GM23338 (cell line): ENCODE measurements around the gene PTGR3. TPM values are rescaled to one million over a fixed set of nuclear protein-coding genes. Genes with fewer than 3 reads are reported as not detected.

Experiments
- ATAC-seq: fragments of 200-7000 bp; cut with Tn5 transposase; 3 replicates; pipeline ENCODE4 v1.9.1; 2020
- DNase-seq: peaks from one replicate; pipeline ENCODE4 v3.0.0-alpha.2; 2015; ENCODE audit warnings: low spot score
- H2AFZ ChIP-seq: fragments of 200-600 bp; sonication (generic); 2 replicates; pipeline ENCODE4 v1.8.0; 2016; ENCODE audit warnings: antibody characterized with exemption, mild to moderate bottlenecking, moderate library complexity
- H3F3A ChIP-seq: fragments of 200-600 bp; sonication (generic); replicated peaks from 2 replicates; pipeline ENCODE4 v1.8.0; 2017; ENCODE audit warnings: antibody characterized with exemption, mixed run types, low read depth
- H3K27ac ChIP-seq: fragments of 200-600 bp; sonication (generic); 2 replicates; pipeline ENCODE4 v1.6.1; 2016; ENCODE audit warnings: low read depth
- H3K27me3 ChIP-seq: fragments of 200-600 bp; sonication (generic); 2 replicates; pipeline ENCODE4 v1.8.0; 2016; ENCODE audit warnings: mild to moderate bottlenecking, mixed run types, moderate library complexity; ENCODE audit not compliant: insufficient read depth
- H3K36me3 ChIP-seq: fragments of 200-600 bp; sonication (generic); 2 replicates; pipeline ENCODE4 v1.8.0; 2016; ENCODE audit warnings: mild to moderate bottlenecking; ENCODE audit not compliant: insufficient read depth
- H3K4me1 ChIP-seq: fragments of 200-600 bp; sonication (generic); 2 replicates; pipeline ENCODE4 v1.8.0; 2016; ENCODE audit warnings: mild to moderate bottlenecking, moderate library complexity; ENCODE audit not compliant: insufficient read depth
- H3K4me2 ChIP-seq: fragments of 200-600 bp; sonication (generic); 2 replicates; pipeline ENCODE4 v1.7.1; 2017; ENCODE audit warnings: mixed run types
- H3K4me3 ChIP-seq: fragments of 200-600 bp; sonication (generic); 2 replicates; pipeline ENCODE4 v1.6.1; 2016; ENCODE audit warnings: mixed run types
- H3K79me2 ChIP-seq: fragments of 200-600 bp; sonication (generic); replicated peaks from 2 replicates; pipeline ENCODE4 v1.8.0; 2017; ENCODE audit warnings: mild to moderate bottlenecking; ENCODE audit not compliant: insufficient read depth
- H3K9me2 ChIP-seq: fragments of 200-600 bp; sonication (generic); 2 replicates; pipeline ENCODE4 v1.8.0; 2017; ENCODE audit not compliant: insufficient read depth
- H4K20me1 ChIP-seq: fragments of 200-600 bp; sonication (generic); replicated peaks from 2 replicates; pipeline ENCODE4 v1.8.0; 2017; ENCODE audit warnings: mild to moderate bottlenecking; ENCODE audit not compliant: insufficient read depth
- H3K27ac Mint-ChIP-seq: 2 replicates; pipeline ENCODE4 v1.8.0; 2020; ENCODE audit warnings: inconsistent platforms, mild to moderate bottlenecking, moderate library complexity, mixed read lengths
- H3K27me3 Mint-ChIP-seq: 3 replicates; pipeline ENCODE4 v1.8.0; 2022; ENCODE audit warnings: low read depth, mild to moderate bottlenecking, moderate library complexity, mixed read lengths, inconsistent platforms; ENCODE audit not compliant: insufficient read depth, poor library complexity
- H3K36me3 Mint-ChIP-seq: 3 replicates; pipeline ENCODE4 v1.8.0; 2021; ENCODE audit warnings: low read depth, mild to moderate bottlenecking, inconsistent platforms, moderate library complexity, mixed read lengths
- H3K4me1 Mint-ChIP-seq: 3 replicates; pipeline ENCODE4 v1.8.0; 2020; ENCODE audit warnings: mild to moderate bottlenecking, inconsistent platforms, mixed read lengths
- H3K4me3 Mint-ChIP-seq: 3 replicates; pipeline ENCODE4 v1.8.0; 2021; ENCODE audit warnings: moderate library complexity, mild to moderate bottlenecking, inconsistent platforms, mixed read lengths
- H3K9me3 Mint-ChIP-seq: 3 replicates; pipeline ENCODE4 v1.8.0; 2020; ENCODE audit warnings: moderate library complexity, mild to moderate bottlenecking, inconsistent platforms, mixed read lengths
- CREB1 ChIP-seq: fragments of 250-450 bp; sonication (Bioruptor Pico); IDR thresholded peaks from 2 replicates; pipeline ENCODE4 v1.5.0; 2020; ENCODE audit warnings: low read depth, mild to moderate bottlenecking, moderate library complexity
- CTCF ChIP-seq, 2 experiments: fragments of 200-600 bp in 1 of 2; sonication (generic) in 1 of 2; conservative IDR thresholded peaks; 2 replicates each; pipeline versions ENCODE4 v1.5.1 to v1.6.1; 2016 to 2017; ENCODE audit warnings: antibody characterized with exemption in 2 of 2, low read depth in 2 of 2, mild to moderate bottlenecking in 2 of 2, moderate library complexity in 1 of 2
- EZH2 ChIP-seq: fragments of 200-600 bp; sonication (generic); IDR thresholded peaks from one replicate; pipeline ENCODE4 v1.8.0; 2017; ENCODE audit warnings: antibody characterized with exemption, mild to moderate bottlenecking, low read depth; ENCODE audit not compliant: unreplicated experiment
- EZH2phosphoT487 ChIP-seq: fragments of 200-600 bp; sonication (generic); IDR thresholded peaks from one replicate; pipeline ENCODE4 v1.8.1; 2018; ENCODE audit warnings: antibody characterized with exemption; ENCODE audit not compliant: unreplicated experiment
- NANOG ChIP-seq: IDR thresholded peaks from 2 replicates; pipeline ENCODE4 v1.6.1; 2016; ENCODE audit warnings: antibody characterized with exemption, borderline replicate concordance
- POLR2AphosphoS5 ChIP-seq: IDR thresholded peaks from 2 replicates; pipeline ENCODE4 v1.6.1; 2016; ENCODE audit warnings: antibody characterized with exemption, low read depth
- ZNF114 ChIP-seq: fragments of 250-450 bp; sonication (Bioruptor Pico); IDR thresholded peaks from 2 replicates; pipeline ENCODE4 v1.5.0; 2020; ENCODE audit warnings: mild to moderate bottlenecking, moderate library complexity
- polyA plus RNA-seq: library from polyadenylated mRNA; unstranded; fragments of >200 nt; fragmentation: Nextera tagmentation; extraction: Ambion mirVana; gene quantifications from 2 replicates; pipeline ENCODE4 v1.2.1, GENCODE V29; 2016
- total RNA-seq: library from RNA; depleted of rRNA; stranded (reverse); fragments of >200 nt; shearing (Covaris generic); gene quantifications from 2 replicates; pipeline ENCODE4 v1.2.3, GENCODE V29; 2014
- TF ChIP-seq, protein P1 (sequence below): fragments of 250-450 bp; sonication (Bioruptor Pico); IDR thresholded peaks from 2 replicates; pipeline ENCODE4 v1.5.0; 2020; ENCODE audit warnings: mild to moderate bottlenecking, moderate library complexity
- TF ChIP-seq, protein P2 (sequence below): IDR thresholded peaks from 2 replicates; pipeline ENCODE4 v1.6.1; 2016; ENCODE audit warnings: antibody characterized with exemption

The PTGR3 gene
- total and polyA plus RNA-seq, 2 experiments from 2014 or later = 0.84 to 1.5 TPM

- Mint-ChIP-seq H3K4me1 (peaks cover 16% of the 10 kb centered on the region), H3K4me3 (no peak overlapping the region), H3K9me3 (no peaks in the 10 kb centered on the region), H3K27me3 (peaks cover 36% of the 10 kb centered on the region), H3K27ac (no peak overlapping the region), H3K36me3 (no peaks in the 10 kb centered on the region)
- peaks cover 19% of the 10 kb centered on the region for H4K20me1 ChIP-seq
- H3K36me3 ChIP-seq = no peaks in the 10 kb centered on the region
- no peaks in the 10 kb centered on the region for H3K79me2 ChIP-seq
- peaks cover 45% of the 10 kb centered on the region for H3K27me3 ChIP-seq
- DNase-seq (no peak), ATAC-seq (no peak)
- H3F3A ChIP-seq = no peaks in the 10 kb centered on the region
- H3K4me3 ChIP-seq = no peak overlapping the region
- no peaks in the 10 kb centered on the region for H3K9me2 ChIP-seq
- H2AFZ ChIP-seq = no peak overlapping the region
- H3K4me2 ChIP-seq = no peak overlapping the region
- H3K27ac ChIP-seq = no peak overlapping the region
- TF ChIP-seq EZH2phosphoT487 (no peak), POLR2AphosphoS5 (no peak), ZNF114 (CRISPR knock-in tag) (no peak)
- peaks cover 10% of the 10 kb centered on the region for H3K4me1 ChIP-seq
These were observed 8.2 kb downstream of the PTGR3 start for GRCh38 chr18:75200605-75201280.

DNA sequence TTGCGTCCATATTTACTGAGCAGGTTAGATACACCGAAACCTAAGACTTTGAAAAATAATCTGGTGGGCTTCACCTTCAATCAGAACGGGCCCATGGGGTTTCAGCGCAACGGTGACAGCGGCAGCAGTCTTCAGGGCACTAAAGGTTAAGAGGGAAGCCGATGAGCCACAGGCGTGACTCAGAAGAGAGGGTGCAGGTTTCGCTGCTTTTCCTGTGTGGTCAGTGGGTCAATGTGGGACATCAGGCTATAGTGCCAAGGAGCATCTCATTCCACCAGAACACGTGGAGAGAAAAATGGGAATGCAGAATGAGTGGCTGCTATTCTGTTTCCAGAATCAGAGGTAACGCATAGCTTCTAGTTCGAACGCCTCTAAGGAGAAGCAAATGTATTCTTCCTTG is 8.9 kb downstream of the PTGR3 start:
- H3K9me3 Mint-ChIP-seq = no peaks in the 10 kb centered on the region
- Histone ChIP-seq H3K27ac (no peak overlapping the region), H3K4me3 (no peak overlapping the region), H4K20me1 (peaks cover 15% of the 10 kb centered on the region), H3K9me2 (no peaks in the 10 kb centered on the region), H3K79me2 (no peaks in the 10 kb centered on the region), H3K36me3 (no peaks in the 10 kb centered on the region), H3F3A (no peaks in the 10 kb centered on the region), H3K4me1 (peaks cover 4% of the 10 kb centered on the region; the same call in 1 of the 2 replicates), H2AFZ (no peak overlapping the region), H3K27me3 (peaks cover 38% of the 10 kb centered on the region), H3K4me2 (no peak overlapping the region)
- ATAC-seq = no peak
- no peak overlapping the region for H3K4me3 Mint-ChIP-seq
- no peak overlapping the region for H3K27ac Mint-ChIP-seq
- peaks cover 9% of the 10 kb centered on the region; the same call in 2 of the 3 replicates for H3K4me1 Mint-ChIP-seq
- H3K27me3 Mint-ChIP-seq = peaks cover 29% of the 10 kb centered on the region
- no peaks in the 10 kb centered on the region for H3K36me3 Mint-ChIP-seq
- no peak for DNase-seq
- TF ChIP-seq, protein P1, sequence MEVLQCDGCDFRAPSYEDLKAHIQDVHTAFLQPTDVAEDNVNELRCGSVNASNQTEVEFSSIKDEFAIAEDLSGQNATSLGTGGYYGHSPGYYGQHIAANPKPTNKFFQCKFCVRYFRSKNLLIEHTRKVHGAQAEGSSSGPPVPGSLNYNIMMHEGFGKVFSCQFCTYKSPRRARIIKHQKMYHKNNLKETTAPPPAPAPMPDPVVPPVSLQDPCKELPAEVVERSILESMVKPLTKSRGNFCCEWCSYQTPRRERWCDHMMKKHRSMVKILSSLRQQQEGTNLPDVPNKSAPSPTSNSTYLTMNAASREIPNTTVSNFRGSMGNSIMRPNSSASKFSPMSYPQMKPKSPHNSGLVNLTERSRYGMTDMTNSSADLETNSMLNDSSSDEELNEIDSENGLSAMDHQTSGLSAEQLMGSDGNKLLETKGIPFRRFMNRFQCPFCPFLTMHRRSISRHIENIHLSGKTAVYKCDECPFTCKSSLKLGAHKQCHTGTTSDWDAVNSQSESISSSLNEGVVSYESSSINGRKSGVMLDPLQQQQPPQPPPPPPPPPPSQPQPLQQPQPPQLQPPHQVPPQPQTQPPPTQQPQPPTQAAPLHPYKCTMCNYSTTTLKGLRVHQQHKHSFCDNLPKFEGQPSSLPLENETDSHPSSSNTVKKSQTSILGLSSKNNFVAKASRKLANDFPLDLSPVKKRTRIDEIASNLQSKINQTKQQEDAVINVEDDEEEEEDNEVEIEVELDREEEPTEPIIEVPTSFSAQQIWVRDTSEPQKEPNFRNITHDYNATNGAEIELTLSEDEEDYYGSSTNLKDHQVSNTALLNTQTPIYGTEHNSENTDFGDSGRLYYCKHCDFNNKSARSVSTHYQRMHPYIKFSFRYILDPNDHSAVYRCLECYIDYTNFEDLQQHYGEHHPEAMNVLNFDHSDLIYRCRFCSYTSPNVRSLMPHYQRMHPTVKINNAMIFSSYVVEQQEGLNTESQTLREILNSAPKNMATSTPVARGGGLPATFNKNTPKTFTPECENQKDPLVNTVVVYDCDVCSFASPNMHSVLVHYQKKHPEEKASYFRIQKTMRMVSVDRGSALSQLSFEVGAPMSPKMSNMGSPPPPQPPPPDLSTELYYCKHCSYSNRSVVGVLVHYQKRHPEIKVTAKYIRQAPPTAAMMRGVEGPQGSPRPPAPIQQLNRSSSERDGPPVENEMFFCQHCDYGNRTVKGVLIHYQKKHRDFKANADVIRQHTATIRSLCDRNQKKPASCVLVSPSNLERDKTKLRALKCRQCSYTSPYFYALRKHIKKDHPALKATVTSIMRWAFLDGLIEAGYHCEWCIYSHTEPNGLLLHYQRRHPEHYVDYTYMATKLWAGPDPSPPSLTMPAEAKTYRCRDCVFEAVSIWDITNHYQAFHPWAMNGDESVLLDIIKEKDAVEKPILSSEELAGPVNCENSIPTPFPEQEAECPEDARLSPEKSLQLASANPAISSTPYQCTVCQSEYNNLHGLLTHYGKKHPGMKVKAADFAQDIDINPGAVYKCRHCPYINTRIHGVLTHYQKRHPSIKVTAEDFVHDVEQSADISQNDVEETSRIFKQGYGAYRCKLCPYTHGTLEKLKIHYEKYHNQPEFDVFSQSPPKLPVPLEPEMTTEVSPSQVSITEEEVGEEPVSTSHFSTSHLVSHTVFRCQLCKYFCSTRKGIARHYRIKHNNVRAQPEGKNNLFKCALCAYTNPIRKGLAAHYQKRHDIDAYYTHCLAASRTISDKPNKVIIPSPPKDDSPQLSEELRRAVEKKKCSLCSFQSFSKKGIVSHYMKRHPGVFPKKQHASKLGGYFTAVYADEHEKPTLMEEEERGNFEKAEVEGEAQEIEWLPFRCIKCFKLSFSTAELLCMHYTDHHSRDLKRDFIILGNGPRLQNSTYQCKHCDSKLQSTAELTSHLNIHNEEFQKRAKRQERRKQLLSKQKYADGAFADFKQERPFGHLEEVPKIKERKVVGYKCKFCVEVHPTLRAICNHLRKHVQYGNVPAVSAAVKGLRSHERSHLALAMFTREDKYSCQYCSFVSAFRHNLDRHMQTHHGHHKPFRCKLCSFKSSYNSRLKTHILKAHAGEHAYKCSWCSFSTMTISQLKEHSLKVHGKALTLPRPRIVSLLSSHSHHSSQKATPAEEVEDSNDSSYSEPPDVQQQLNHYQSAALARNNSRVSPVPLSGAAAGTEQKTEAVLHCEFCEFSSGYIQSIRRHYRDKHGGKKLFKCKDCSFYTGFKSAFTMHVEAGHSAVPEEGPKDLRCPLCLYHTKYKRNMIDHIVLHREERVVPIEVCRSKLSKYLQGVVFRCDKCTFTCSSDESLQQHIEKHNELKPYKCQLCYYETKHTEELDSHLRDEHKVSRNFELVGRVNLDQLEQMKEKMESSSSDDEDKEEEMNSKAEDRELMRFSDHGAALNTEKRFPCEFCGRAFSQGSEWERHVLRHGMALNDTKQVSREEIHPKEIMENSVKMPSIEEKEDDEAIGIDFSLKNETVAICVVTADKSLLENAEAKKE (CRISPR knock-in tag) = no peak
- TF ChIP-seq CREB1 (no peak), EZH2 (no peak), EZH2phosphoT487 (no peak), CTCF (conservative IDR thresholded peaks at IDR 0.05; ENCODE audit: low read depth in 2 of 2) (no peak), NANOG (no peak)
- TF ChIP-seq, protein P2, sequence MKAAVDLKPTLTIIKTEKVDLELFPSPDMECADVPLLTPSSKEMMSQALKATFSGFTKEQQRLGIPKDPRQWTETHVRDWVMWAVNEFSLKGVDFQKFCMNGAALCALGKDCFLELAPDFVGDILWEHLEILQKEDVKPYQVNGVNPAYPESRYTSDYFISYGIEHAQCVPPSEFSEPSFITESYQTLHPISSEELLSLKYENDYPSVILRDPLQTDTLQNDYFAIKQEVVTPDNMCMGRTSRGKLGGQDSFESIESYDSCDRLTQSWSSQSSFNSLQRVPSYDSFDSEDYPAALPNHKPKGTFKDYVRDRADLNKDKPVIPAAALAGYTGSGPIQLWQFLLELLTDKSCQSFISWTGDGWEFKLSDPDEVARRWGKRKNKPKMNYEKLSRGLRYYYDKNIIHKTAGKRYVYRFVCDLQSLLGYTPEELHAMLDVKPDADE = no peak
